ENCODE measurements around the gene COQ8A. TPM values are rescaled to one million over a fixed set of nuclear protein-coding genes. Genes with fewer than 3 reads are reported as not detected.

The COQ8A gene
- total RNA-seq, 1 experiment from 2014 or later, result 39.4 TPM

DNA sequence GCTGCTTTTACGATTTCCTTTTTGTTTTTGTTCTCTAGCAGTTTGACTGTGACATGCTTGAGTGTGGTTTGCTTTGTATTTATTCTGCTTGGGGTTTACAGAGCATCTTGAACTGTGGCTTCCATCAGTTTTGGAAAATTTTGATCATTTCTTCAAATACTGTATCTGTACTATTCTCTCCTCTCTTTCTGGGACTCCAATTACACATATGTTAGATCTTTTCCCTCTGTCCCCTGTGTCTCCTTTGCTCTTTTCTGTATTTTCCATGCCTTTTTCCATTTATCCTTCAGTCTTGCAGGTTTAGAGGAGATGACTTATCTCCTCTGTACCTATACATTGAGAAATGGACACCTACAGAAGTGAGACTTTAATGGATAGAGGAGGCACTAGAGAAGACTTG is 31.7 kb downstream of the COQ8A start:
- POLR2A ChIA-PET, result no interaction called here
- Mint-ChIP-seq H3K27me3 (ENCODE audit: low read depth) (no peaks in the 10 kb centered on the region; the same call in 1 of the 2 replicates), H3K9me3 (peaks cover 8% of the 10 kb centered on the region), H3K36me3 (peaks cover 10% of the 10 kb centered on the region), H3K4me3 (no peak overlapping the region), H3K4me1 (0 out of 2 replicates have a peak, but pooled peaks cover 3% of the 10 kb centered on the region), H3K27ac (no peak overlapping the region)
- ATAC-seq (no peak), DNase-seq (ENCODE audit: low spot score) (no peak)
- CTCF ChIA-PET, result no interaction called here
- TF ChIP-seq TCF7 (CRISPR knock-in tag; IDR thresholded peaks at IDR 0.05; ENCODE audit: low read depth), result no peak
- TF ChIP-seq, protein P1, sequence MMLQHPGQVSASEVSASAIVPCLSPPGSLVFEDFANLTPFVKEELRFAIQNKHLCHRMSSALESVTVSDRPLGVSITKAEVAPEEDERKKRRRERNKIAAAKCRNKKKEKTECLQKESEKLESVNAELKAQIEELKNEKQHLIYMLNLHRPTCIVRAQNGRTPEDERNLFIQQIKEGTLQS (CRISPR knock-in tag; conservative IDR thresholded peaks at IDR 0.05), result no peak
- TF ChIP-seq, protein P2, sequence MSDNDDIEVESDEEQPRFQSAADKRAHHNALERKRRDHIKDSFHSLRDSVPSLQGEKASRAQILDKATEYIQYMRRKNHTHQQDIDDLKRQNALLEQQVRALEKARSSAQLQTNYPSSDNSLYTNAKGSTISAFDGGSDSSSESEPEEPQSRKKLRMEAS (CRISPR knock-in tag; IDR thresholded peaks at IDR 0.05), result no peak
- no peak for TF ChIP-seq ZNF396 (CRISPR knock-in tag; IDR thresholded peaks at IDR 0.05; ENCODE audit: borderline replicate concordance)
- TF ChIP-seq, protein P3, sequence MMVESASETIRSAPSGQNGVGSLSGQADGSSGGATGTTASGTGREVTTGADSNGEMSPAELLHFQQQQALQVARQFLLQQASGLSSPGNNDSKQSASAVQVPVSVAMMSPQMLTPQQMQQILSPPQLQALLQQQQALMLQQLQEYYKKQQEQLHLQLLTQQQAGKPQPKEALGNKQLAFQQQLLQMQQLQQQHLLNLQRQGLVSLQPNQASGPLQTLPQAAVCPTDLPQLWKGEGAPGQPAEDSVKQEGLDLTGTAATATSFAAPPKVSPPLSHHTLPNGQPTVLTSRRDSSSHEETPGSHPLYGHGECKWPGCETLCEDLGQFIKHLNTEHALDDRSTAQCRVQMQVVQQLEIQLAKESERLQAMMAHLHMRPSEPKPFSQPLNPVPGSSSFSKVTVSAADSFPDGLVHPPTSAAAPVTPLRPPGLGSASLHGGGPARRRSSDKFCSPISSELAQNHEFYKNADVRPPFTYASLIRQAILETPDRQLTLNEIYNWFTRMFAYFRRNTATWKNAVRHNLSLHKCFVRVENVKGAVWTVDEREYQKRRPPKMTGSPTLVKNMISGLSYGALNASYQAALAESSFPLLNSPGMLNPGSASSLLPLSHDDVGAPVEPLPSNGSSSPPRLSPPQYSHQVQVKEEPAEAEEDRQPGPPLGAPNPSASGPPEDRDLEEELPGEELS (CRISPR knock-in tag; IDR thresholded peaks at IDR 0.05), result no peak
- TF ChIP-seq MXD4 (CRISPR knock-in tag; IDR thresholded peaks at IDR 0.05; ENCODE audit: borderline replicate concordance), result no peak
- TF ChIP-seq TEAD1 (CRISPR knock-in tag; IDR thresholded peaks at IDR 0.05), result no peak
- TF ChIP-seq RELA (CRISPR knock-in tag; IDR thresholded peaks at IDR 0.05; ENCODE audit: borderline replicate concordance), result no peak
- TF ChIP-seq CBFB (CRISPR knock-in tag; IDR thresholded peaks at IDR 0.05; ENCODE audit: low read depth), result no peak
- TF ChIP-seq SMAD4 (CRISPR knock-in tag; IDR thresholded peaks at IDR 0.05), result no peak
- TF ChIP-seq, protein P4, sequence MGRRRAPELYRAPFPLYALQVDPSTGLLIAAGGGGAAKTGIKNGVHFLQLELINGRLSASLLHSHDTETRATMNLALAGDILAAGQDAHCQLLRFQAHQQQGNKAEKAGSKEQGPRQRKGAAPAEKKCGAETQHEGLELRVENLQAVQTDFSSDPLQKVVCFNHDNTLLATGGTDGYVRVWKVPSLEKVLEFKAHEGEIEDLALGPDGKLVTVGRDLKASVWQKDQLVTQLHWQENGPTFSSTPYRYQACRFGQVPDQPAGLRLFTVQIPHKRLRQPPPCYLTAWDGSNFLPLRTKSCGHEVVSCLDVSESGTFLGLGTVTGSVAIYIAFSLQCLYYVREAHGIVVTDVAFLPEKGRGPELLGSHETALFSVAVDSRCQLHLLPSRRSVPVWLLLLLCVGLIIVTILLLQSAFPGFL (CRISPR knock-in tag; IDR thresholded peaks at IDR 0.05; ENCODE audit: borderline replicate concordance), result no peak
- no peak for TF ChIP-seq EMX1 (CRISPR knock-in tag; IDR thresholded peaks at IDR 0.05)

DNA sequence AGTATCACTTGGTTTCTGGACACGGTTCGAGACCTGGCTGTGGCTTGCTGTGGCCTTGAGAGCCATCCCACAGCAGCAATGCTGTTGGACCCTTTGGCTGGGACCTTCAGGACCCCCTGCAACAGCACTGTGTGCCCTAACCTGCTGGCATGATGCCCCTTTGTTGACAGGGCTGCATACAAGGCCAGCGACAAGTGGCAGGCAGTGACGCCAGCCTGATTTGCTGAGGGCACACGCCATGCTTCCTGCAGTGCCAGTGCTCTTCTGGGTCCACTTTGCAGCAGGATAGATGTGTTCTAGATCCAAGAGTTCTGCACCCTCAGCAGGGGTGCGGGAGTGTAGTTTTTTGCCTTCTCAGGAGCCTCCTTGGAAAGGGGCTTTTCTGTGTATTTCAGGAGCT is 32.8 kb downstream of the COQ8A start:
- no peak overlapping the region; the same call in 1 of the 2 replicates for H3K27ac Mint-ChIP-seq
- H3K4me3 Mint-ChIP-seq, result no peak overlapping the region

More for the DNA sequence above, 32.8 kb downstream of the COQ8A start:
- no peak for DNase-seq (ENCODE audit: low spot score)
- H3K9me3 Mint-ChIP-seq, result peaks cover 8% of the 10 kb centered on the region
- ChIA-PET CTCF (no interaction called here), POLR2A (no interaction called here)
- TF ChIP-seq ZNF263 (CRISPR knock-in tag; IDR thresholded peaks at IDR 0.05; ENCODE audit: low read depth) (no peak), ESRRA (CRISPR knock-in tag; IDR thresholded peaks at IDR 0.05; ENCODE audit: borderline replicate concordance) (no peak), CREM (CRISPR knock-in tag; IDR thresholded peaks at IDR 0.05) (no peak), ZNF423 (CRISPR knock-in tag; IDR thresholded peaks at IDR 0.05) (no peak), TEAD1 (CRISPR knock-in tag; IDR thresholded peaks at IDR 0.05) (no peak)
- TF ChIP-seq, protein P5, sequence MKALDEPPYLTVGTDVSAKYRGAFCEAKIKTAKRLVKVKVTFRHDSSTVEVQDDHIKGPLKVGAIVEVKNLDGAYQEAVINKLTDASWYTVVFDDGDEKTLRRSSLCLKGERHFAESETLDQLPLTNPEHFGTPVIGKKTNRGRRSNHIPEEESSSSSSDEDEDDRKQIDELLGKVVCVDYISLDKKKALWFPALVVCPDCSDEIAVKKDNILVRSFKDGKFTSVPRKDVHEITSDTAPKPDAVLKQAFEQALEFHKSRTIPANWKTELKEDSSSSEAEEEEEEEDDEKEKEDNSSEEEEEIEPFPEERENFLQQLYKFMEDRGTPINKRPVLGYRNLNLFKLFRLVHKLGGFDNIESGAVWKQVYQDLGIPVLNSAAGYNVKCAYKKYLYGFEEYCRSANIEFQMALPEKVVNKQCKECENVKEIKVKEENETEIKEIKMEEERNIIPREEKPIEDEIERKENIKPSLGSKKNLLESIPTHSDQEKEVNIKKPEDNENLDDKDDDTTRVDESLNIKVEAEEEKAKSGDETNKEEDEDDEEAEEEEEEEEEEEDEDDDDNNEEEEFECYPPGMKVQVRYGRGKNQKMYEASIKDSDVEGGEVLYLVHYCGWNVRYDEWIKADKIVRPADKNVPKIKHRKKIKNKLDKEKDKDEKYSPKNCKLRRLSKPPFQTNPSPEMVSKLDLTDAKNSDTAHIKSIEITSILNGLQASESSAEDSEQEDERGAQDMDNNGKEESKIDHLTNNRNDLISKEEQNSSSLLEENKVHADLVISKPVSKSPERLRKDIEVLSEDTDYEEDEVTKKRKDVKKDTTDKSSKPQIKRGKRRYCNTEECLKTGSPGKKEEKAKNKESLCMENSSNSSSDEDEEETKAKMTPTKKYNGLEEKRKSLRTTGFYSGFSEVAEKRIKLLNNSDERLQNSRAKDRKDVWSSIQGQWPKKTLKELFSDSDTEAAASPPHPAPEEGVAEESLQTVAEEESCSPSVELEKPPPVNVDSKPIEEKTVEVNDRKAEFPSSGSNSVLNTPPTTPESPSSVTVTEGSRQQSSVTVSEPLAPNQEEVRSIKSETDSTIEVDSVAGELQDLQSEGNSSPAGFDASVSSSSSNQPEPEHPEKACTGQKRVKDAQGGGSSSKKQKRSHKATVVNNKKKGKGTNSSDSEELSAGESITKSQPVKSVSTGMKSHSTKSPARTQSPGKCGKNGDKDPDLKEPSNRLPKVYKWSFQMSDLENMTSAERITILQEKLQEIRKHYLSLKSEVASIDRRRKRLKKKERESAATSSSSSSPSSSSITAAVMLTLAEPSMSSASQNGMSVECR (CRISPR knock-in tag; IDR thresholded peaks at IDR 0.05; ENCODE audit: borderline replicate concordance), result no peak
- H3K36me3 Mint-ChIP-seq, result peaks cover 10% of the 10 kb centered on the region
- 0 out of 2 replicates have a peak, but pooled peaks cover 3% of the 10 kb centered on the region for H3K4me1 Mint-ChIP-seq
- no peak for ATAC-seq
- no peaks in the 10 kb centered on the region; the same call in 1 of the 2 replicates for H3K27me3 Mint-ChIP-seq (ENCODE audit: low read depth)

All from WTC11 (cell line).